WI38 (cell line): ENCODE measurements around the gene KLF6.

Source experiments
- H3K4me3 ChIP-seq: 2 replicates; pipeline ENCODE4 v1.5.1; 2011; ENCODE audit warnings: low read depth, mild to moderate bottlenecking, control low read depth, low read length
- CTCF ChIP-seq: IDR thresholded peaks from 2 replicates; pipeline ENCODE4 v1.5.1; 2012; ENCODE audit warnings: low read depth, mild to moderate bottlenecking, control low read depth, low read length

Gene KLF6

DNA sequence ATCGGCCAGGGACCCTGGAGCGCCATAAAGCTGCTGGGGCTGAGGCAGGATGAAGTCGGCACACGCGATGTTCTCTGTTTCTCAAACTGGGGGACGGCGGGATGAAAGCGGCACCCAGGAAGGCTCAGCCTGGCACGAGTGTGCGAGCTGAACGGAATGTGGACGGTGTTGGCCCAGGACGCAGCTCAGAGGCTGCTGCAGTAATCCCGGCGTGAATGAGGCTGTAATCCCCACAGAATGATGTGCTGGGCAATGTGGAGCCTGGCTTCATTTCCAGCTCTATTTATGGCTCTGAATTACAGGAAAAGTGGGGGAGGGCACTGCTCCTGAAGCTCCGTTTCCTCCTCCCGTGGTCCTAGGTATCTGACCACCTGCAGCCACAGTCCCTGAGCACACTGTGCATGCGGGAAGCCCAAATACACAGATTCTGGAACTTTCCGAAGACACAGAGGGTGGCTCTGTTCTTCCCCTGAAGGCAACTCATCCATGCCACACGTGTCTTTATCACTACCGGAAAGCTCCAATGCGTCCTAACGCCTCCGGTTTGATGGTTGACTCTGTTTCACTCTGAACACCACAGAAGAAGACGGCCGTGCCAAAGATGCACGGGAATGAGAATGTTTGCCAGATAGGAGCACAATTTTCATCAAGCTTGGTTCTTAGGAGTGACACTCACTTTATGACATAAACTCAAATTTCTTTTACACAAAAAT, 37.6 kb downstream of the KLF6 start:
- no peak for TF ChIP-seq CTCF
- H3K4me3 ChIP-seq = no peak overlapping the region

DNA sequence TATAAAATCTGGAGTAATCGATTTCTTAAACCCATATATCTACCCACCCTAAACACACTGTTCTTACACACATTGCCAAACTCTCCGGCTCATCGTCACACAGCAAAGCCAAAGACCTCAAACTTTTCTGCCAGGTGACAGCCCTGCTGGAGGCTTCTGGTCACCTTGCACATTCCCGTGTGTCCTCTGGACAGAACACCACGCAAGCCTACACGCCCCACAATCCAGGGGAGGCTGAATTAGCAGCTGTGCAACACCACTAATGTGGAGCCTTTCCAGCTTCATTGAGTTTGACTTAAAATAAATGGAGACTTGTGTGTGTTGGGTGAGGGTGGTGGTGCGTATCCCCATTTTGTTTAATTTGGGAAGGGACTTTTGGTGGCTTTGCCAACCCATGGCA, 38.4 kb downstream of the KLF6 start:
- TF ChIP-seq CTCF = no peak
- H3K4me3 ChIP-seq = no peak overlapping the region

- TF ChIP-seq CTCF = no peak
- no peak overlapping the region for H3K4me3 ChIP-seq
Observed at GRCh38 chr10:3745521-3745920, 39.5 kb downstream of the KLF6 start.

DNA sequence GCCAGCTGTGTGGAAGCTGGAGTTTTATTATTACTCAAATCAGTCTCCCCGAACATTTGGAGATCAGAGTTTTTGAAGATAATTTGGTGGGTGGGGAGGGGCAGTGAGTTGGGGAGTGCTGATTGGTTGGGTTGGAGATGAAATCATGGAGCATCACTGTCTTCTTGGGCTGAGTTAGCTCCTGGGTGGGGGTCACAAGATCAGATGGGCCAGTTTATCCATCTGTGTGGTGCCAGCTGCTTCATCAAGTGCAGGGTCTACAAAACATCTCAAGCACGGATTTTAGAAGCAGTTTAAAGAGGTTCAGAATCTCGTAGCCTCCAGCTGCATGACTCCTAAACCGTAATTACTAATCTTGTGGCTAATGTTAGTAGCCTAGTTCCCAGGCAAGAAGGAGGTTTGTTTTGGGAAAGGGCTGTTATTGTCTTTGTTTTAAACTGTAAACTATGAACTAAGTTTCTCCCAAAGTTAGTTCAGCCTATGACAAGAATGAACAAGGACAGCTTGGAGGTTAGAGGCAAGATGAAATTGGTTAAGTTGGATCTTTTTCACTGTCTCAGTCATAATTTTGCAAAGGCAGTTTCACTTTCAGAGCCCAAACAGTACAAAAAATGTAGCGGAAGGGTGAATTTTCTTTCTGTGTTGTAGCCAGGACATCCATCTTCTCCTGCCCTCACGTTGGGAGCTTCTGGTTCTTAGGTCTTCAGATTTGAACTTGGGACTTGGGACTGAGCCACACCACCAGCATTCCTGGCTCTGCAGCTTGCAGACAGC, 43.1 kb downstream of the KLF6 start:
- no peak for TF ChIP-seq CTCF
- H3K4me3 ChIP-seq = peak overlapping the region; percentile 39

GRCh38 chr10:3740157-3740871, 44.7 kb downstream of the KLF6 start:
- H3K4me3 ChIP-seq = no peak overlapping the region
- TF ChIP-seq CTCF = no peak

DNA sequence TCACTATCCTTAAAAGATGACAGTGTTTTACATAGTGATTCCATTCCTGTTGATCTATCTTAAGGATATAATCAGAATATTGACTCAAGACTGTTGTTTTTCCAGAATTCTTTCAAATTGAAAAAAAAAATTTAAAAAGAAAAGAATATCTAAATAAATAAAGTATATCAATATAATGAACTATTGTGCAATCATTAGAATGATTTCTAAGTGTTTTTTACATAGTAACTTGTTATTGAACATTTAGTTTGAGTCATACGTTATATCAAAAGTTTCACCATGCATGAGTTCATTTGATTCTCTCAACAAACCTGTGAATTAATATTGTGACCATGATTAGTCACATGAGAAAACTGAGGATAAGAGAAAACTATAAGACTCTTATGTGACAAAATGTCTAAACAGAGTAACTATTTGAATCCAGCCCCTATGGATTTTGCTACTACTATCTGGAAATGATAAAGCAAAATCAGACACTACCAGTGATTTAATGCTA, 46.1 kb downstream of the KLF6 start:
- H3K4me3 ChIP-seq = no peak overlapping the region
- no peak for TF ChIP-seq CTCF
